Coronary artery (tissue), 2 donors: Measurements from ENCODE around the gene CMTM4.
"Not testable (repeated sequence)": the region's sequence is repeated elsewhere in the genome, so short reads cannot be mapped to it uniquely, and the experiment has no call there.

Experiments used
- DNase-seq: peaks from one replicate; pipeline ENCODE4 v3.0.0-alpha.2; 2017; ENCODE audit warnings: low spot score
- H3K27ac ChIP-seq, 2 donors: fragments of 200-600 bp; sonication (generic); one replicate each; pipeline ENCODE4 v1.5.1; 2016 to 2019
- H3K4me3 ChIP-seq: fragments of 200-600 bp; sonication (generic); 2 replicates; pipeline ENCODE4 v1.5.1; 2016; ENCODE audit warnings: mild to moderate bottlenecking, moderate library complexity
- CTCF ChIP-seq: fragments of 200-600 bp; sonication (generic); IDR thresholded peaks from one replicate; pipeline ENCODE4 v1.5.1; 2019; ENCODE audit warnings: antibody characterized with exemption

CMTM4 gene

GRCh38 chr16:66617010-66617434 lies 79.5 kb downstream of the CMTM4 start:
- TF ChIP-seq CTCF: no peak
- no peak overlapping the region for H3K27ac ChIP-seq
- no peak overlapping the region for H3K4me3 ChIP-seq
- DNase-seq: no peak

GRCh38 chr16:66616592-66616991 lies 80.0 kb downstream of the CMTM4 start:
- no peak for TF ChIP-seq CTCF
- no peak for DNase-seq
- H3K27ac ChIP-seq: no peak overlapping the region
- H3K4me3 ChIP-seq: no peak overlapping the region

- no peak for DNase-seq
- no peak for TF ChIP-seq CTCF
- Histone ChIP-seq H3K27ac (no peak overlapping the region), H3K4me3 (no peak overlapping the region)
Measured at GRCh38 chr16:66616169-66616568, 80.4 kb downstream of the CMTM4 start.

GRCh38 chr16:66614161-66614802 lies 82.3 kb downstream of the CMTM4 start:
- no peak for DNase-seq
- no peak overlapping the region for H3K4me3 ChIP-seq
- H3K27ac ChIP-seq: no peak overlapping the region
- TF ChIP-seq CTCF: no peak

- DNase-seq: no peak
- TF ChIP-seq CTCF: no peak
- Histone ChIP-seq H3K4me3 (no peak overlapping the region), H3K27ac (no peak overlapping the region)
Measured at GRCh38 chr16:66612422-66612821, 84.1 kb downstream of the CMTM4 start.

GRCh38 chr16:66611911-66612310 lies 84.6 kb downstream of the CMTM4 start:
- not testable (repeated sequence) for H3K4me3 ChIP-seq, H3K27ac ChIP-seq

GRCh38 chr16:66610111-66610820 lies 86.3 kb downstream of the CMTM4 start:
- TF ChIP-seq CTCF: no peak
- Histone ChIP-seq H3K4me3 (no peak overlapping the region), H3K27ac (no peak overlapping the region)
- no peak for DNase-seq

More at GRCh38 chr16:66611911-66612310, 84.6 kb downstream of the CMTM4 start:
- not testable (repeated sequence) for DNase-seq
